LHCN-M2 (cell line): ENCODE results near the gene GALNT2. TPM values are rescaled to one million over a fixed set of nuclear protein-coding genes. Genes with fewer than 3 reads are reported as not detected.

Experiments used
- DNase-seq: peaks from one replicate; pipeline ENCODE4 v3.0.0-alpha.2; 2012; ENCODE audit warnings: low read depth
- total RNA-seq: library from RNA; depleted of rRNA; stranded (reverse); fragments of >200 nt; gene quantifications from 2 replicates; pipeline ENCODE4 v1.2.3, GENCODE V29; 2014

GALNT2 gene
- total RNA-seq, 1 experiment from 2014 or later = 81.6 TPM

- no peak for DNase-seq
Observed at GRCh38 chr1:230205719-230206198, 138.7 kb downstream of the GALNT2 start.

- DNase-seq = no peak
Observed at GRCh38 chr1:230206207-230206606, 139.2 kb downstream of the GALNT2 start.

- DNase-seq = no peak
Observed at GRCh38 chr1:230206976-230207375, 139.9 kb downstream of the GALNT2 start.

- no peak for DNase-seq
Observed at GRCh38 chr1:230207598-230207997, 140.6 kb downstream of the GALNT2 start.

- no peak for DNase-seq
Observed at GRCh38 chr1:230208619-230209261, 141.7 kb downstream of the GALNT2 start.

GRCh38 chr1:230210326-230210980 lies 143.4 kb downstream of the GALNT2 start:
- DNase-seq = no peak

- no peak for DNase-seq
Observed at GRCh38 chr1:230210981-230211336, 143.9 kb downstream of the GALNT2 start.

- DNase-seq = no peak
Observed at GRCh38 chr1:230211436-230212145, 144.6 kb downstream of the GALNT2 start.

- no peak for DNase-seq
Observed at GRCh38 chr1:230212405-230212936, 145.4 kb downstream of the GALNT2 start.

GRCh38 chr1:230215031-230215430 lies 148.0 kb downstream of the GALNT2 start:
- DNase-seq = peak; percentile 63

- DNase-seq = no peak
Observed at GRCh38 chr1:230215529-230215928, 148.5 kb downstream of the GALNT2 start.

GRCh38 chr1:230216896-230217295 lies 149.9 kb downstream of the GALNT2 start:
- no peak for DNase-seq

GRCh38 chr1:230218667-230219066 lies 151.6 kb downstream of the GALNT2 start:
- DNase-seq = no peak

GRCh38 chr1:230219174-230220067 lies 152.4 kb downstream of the GALNT2 start:
- no peak for DNase-seq

- no peak for DNase-seq
Observed at GRCh38 chr1:230220478-230220877, 153.4 kb downstream of the GALNT2 start.

- no peak for DNase-seq
Observed at GRCh38 chr1:230220907-230221306, 153.9 kb downstream of the GALNT2 start.

GRCh38 chr1:230222678-230223077 lies 155.6 kb downstream of the GALNT2 start:
- DNase-seq = no peak

GRCh38 chr1:230224101-230224960 lies 157.3 kb downstream of the GALNT2 start:
- no peak for DNase-seq

- no peak for DNase-seq
Observed at GRCh38 chr1:230226007-230226800, 159.2 kb downstream of the GALNT2 start.

- DNase-seq = no peak
Observed at GRCh38 chr1:230226814-230227213, 159.8 kb downstream of the GALNT2 start.
